ENCODE results near the gene BTG4.
A peak's percentile ranks its signal among the peaks of the same experiment; 100 is the strongest.

The BTG4 gene

GRCh38 chr11:111542606-111543275, 30.6 kb upstream of the BTG4 start:
- no peak for TF ChIP-seq CTCF (IDR thresholded peaks at IDR 0.05; ENCODE audit: control insufficient read depth, insufficient read depth, low read depth, low read length, missing control alignments)
- no peak for DNase-seq (ENCODE audit: low read depth)
- no peak overlapping the region for H3K4me3 ChIP-seq (ENCODE audit: control insufficient read depth, low read depth, low read length)

GRCh38 chr11:111541254-111542061, 29.3 kb upstream of the BTG4 start:
- peak overlapping the region; percentile 81 for H3K4me3 ChIP-seq (ENCODE audit: control insufficient read depth, low read depth, low read length)
- DNase-seq (ENCODE audit: low read depth), result no peak
- TF ChIP-seq CTCF (IDR thresholded peaks at IDR 0.05; ENCODE audit: control insufficient read depth, insufficient read depth, low read depth, low read length, missing control alignments), result no peak

- H3K4me3 ChIP-seq (ENCODE audit: control insufficient read depth, low read depth, low read length), result peak overlapping the region; percentile 81
- TF ChIP-seq CTCF (IDR thresholded peaks at IDR 0.05; ENCODE audit: control insufficient read depth, insufficient read depth, low read depth, low read length, missing control alignments), result no peak
- no peak for DNase-seq (ENCODE audit: low read depth)
These were observed 28.7 kb upstream of the BTG4 start for GRCh38 chr11:111540937-111541253.

- H3K4me3 ChIP-seq (ENCODE audit: control insufficient read depth, low read depth, low read length), result peak within 1 kb of the TSS; percentile 81
- DNase-seq (ENCODE audit: low read depth), result no peak
These were observed 28.1 kb upstream of the BTG4 start, which contains the start of gene LAYN for GRCh38 chr11:111540114-111540936. LAYN (plus strand) TSS chr11:111540720; CDS start chr11:111540844, 124 bp downstream.

GRCh38 chr11:111539426-111540113, 27.4 kb upstream of the BTG4 start:
- TF ChIP-seq CTCF (IDR thresholded peaks at IDR 0.05; ENCODE audit: control insufficient read depth, insufficient read depth, low read depth, low read length, missing control alignments), result no peak
- no peak for DNase-seq (ENCODE audit: low read depth)

More at GRCh38 chr11:111540114-111540936, 28.1 kb upstream of the BTG4 start, which contains the start of gene LAYN:
- no peak for TF ChIP-seq CTCF (IDR thresholded peaks at IDR 0.05; ENCODE audit: control insufficient read depth, insufficient read depth, low read depth, low read length, missing control alignments)

More at GRCh38 chr11:111539426-111540113, 27.4 kb upstream of the BTG4 start:
- H3K4me3 ChIP-seq (ENCODE audit: control insufficient read depth, low read depth, low read length), result peak overlapping the region; percentile 81

Data from AG09309 (cell line).